MCF 10A (cell line): ENCODE data around the gene RXRG. TPM values are rescaled to one million over a fixed set of nuclear protein-coding genes. Genes with fewer than 3 reads are reported as not detected.

Experiments used
- BruUV-seq: library from RNA; stranded (reverse); fragments of 400-500 nt; replicated peaks from 2 replicates; lab custom pipeline; 2021; lab: Mats Ljungman, UMichigan
- CTCF ChIA-PET: fragments of 300-600 bp; sonication (Branson Sonifier 250); formaldehyde crosslinking; extraction: SDS; loops from one replicate; lab custom pipeline; 2021; ENCODE audit warnings: antibody characterized with exemption, inconsistent platforms; lab: Yijun Ruan, JAX
- POLR2A ChIA-PET: fragments of 300-600, 350-650 bp; sonication (Branson Sonifier 250); formaldehyde crosslinking; extraction: SDS; loops from one replicate; lab custom pipeline; 2020; ENCODE audit warnings: antibody characterized with exemption, inconsistent platforms; lab: Yijun Ruan, JAX
- DNase-seq: peaks from one replicate; pipeline ENCODE4 v3.0.0-alpha.2; 2018; ENCODE audit not compliant: unreplicated experiment
- H3K27ac Mint-ChIP-seq: one replicate; pipeline ENCODE4 v1.8.0; 2022; ENCODE audit warnings: mild to moderate bottlenecking, low read depth, mixed read lengths; ENCODE audit not compliant: unreplicated experiment
- H3K27me3 Mint-ChIP-seq: one replicate; pipeline ENCODE4 v1.8.0; 2022; ENCODE audit warnings: mixed read lengths; ENCODE audit not compliant: insufficient read depth, unreplicated experiment
- H3K36me3 Mint-ChIP-seq: one replicate; pipeline ENCODE4 v1.8.0; 2022; ENCODE audit warnings: mild to moderate bottlenecking, moderate library complexity, mixed read lengths; ENCODE audit not compliant: insufficient read depth, unreplicated experiment
- H3K4me1 Mint-ChIP-seq: one replicate; pipeline ENCODE4 v1.8.0; 2022; ENCODE audit warnings: mixed read lengths; ENCODE audit not compliant: insufficient read depth, unreplicated experiment
- H3K4me3 Mint-ChIP-seq: one replicate; pipeline ENCODE4 v1.8.0; 2022; ENCODE audit warnings: mild to moderate bottlenecking, moderate library complexity, mixed read lengths; ENCODE audit not compliant: unreplicated experiment
- H3K9me3 Mint-ChIP-seq: one replicate; pipeline ENCODE4 v1.8.0; 2022; ENCODE audit warnings: mixed read lengths; ENCODE audit not compliant: unreplicated experiment
- CTCF ChIP-seq: fragments of 200-600 bp; IDR thresholded peaks from one replicate; pipeline ENCODE4 v1.8.0; 2022; ENCODE audit warnings: antibody characterized with exemption, mild to moderate bottlenecking; ENCODE audit not compliant: unreplicated experiment
- intact Hi-C: fragments of 100-400 bp; cut with micrococcal nuclease; formaldehyde crosslinking; loops from 2 replicates; pipeline ENCODE4 v1.14.1; 2022
- total RNA-seq: library from RNA; stranded (reverse); gene quantifications from 2 replicates; pipeline ENCODE4 v1.2.3, GENCODE V29; 2022

Gene RXRG
- total RNA-seq, 1 experiment from 2014 or later, result not detected

GRCh38 chr1:165423136-165423535 lies 21.8 kb downstream of the RXRG start:
- BruUV-seq, result no TSS peak
- Mint-ChIP-seq H3K9me3 (no peaks in the 10 kb centered on the region), H3K4me3 (no peak overlapping the region), H3K27me3 (peaks cover 11% of the 10 kb centered on the region), H3K27ac (no peak overlapping the region), H3K36me3 (no peaks in the 10 kb centered on the region), H3K4me1 (no peaks in the 10 kb centered on the region)
- no peak for DNase-seq
- ChIA-PET POLR2A (no interaction called here), CTCF (interaction anchor here (0.6 to 1.0 kb wide), 2 partner anchors 15 to 1390 kb away, joined by 4 to 5 read pairs; no protein-coding TSS in a partner anchor)
- no peak for TF ChIP-seq CTCF
- intact Hi-C loops, result no loop called here

DNA sequence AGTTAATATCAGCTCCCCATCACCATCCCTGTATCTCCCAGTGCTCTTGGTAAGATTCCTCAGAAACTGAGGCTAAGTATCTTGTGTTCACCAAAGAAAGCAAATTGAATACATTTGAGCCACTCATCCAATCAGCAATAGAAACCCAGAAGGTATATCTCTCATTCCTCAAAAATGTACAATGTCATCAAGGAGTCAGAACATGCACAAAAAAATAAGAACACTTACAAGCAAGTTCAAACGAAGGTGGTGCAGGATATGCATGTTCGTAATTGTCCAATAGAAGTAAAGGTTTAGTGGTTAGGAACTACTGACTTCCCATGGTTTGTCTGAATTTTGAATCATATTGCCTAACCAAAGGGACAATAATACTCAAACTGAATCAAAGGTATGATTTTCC lies 24.3 kb downstream of the RXRG start:
- ChIA-PET CTCF (interaction anchor here (0.6 to 1.5 kb wide), 7 partner anchors 12 to 1688 kb away, joined by 3 to 4 read pairs (median 3); no protein-coding TSS in a partner anchor), POLR2A (interaction anchor here (1.1 kb wide), 1 partner anchor 155 kb away, joined by 3 read pairs; no protein-coding TSS in a partner anchor)
- Mint-ChIP-seq H3K4me1 (no peaks in the 10 kb centered on the region), H3K9me3 (no peaks in the 10 kb centered on the region), H3K27me3 (peaks cover 24% of the 10 kb centered on the region), H3K27ac (no peak overlapping the region), H3K36me3 (no peaks in the 10 kb centered on the region), H3K4me3 (no peak overlapping the region)
- BruUV-seq, result no TSS peak
- TF ChIP-seq CTCF, result no peak
- intact Hi-C loops, result no loop called here
- no peak for DNase-seq

- intact Hi-C loops, result no loop called here
- Mint-ChIP-seq H3K27ac (no peak overlapping the region), H3K36me3 (no peaks in the 10 kb centered on the region), H3K4me1 (no peaks in the 10 kb centered on the region), H3K27me3 (peaks cover 32% of the 10 kb centered on the region), H3K9me3 (no peaks in the 10 kb centered on the region), H3K4me3 (no peak overlapping the region)
- BruUV-seq, result no TSS peak
- POLR2A ChIA-PET, result no interaction called here
- TF ChIP-seq CTCF, result no peak
- CTCF ChIA-PET, result interaction anchor here (0.6 to 1.5 kb wide), 5 partner anchors 11 to 173 kb away, joined by 3 to 4 read pairs (median 3); no protein-coding TSS in a partner anchor
- no peak for DNase-seq
Measured at GRCh38 chr1:165419839-165420238, 25.1 kb downstream of the RXRG start.

DNA sequence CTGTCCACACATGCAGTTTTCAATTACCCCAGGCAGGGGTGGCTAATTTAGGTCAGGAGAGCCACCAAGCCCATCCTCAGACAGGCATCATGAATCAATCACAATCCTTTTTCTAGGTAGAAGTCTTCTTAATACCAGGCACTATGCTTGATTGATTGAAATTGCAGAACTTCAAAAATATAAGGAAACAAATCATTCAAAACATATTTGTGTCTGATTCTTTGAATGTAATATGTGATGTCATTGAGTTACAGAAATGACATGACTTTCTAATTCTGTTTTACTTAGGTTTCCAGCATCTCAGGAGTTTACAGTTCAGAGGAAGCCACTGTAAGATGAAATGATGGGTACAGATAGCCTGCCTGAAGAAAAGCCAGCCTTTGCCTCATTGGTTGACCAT lies 26.7 kb downstream of the RXRG start:
- no peaks in the 10 kb centered on the region for H3K9me3 Mint-ChIP-seq
- CTCF ChIA-PET, result interaction anchor here (0.7 kb wide), 1 partner anchor 1175 kb away, joined by 3 read pairs; no protein-coding TSS in a partner anchor
- BruUV-seq, result no TSS peak
- H3K27ac Mint-ChIP-seq, result no peak overlapping the region
- no peak for TF ChIP-seq CTCF
- no peak overlapping the region for H3K4me3 Mint-ChIP-seq
- POLR2A ChIA-PET, result interaction anchor here (0.7 kb wide), 1 partner anchor 21 kb away, joined by 3 read pairs; no protein-coding TSS in a partner anchor
- DNase-seq, result no peak
- H3K4me1 Mint-ChIP-seq, result no peaks in the 10 kb centered on the region
- intact Hi-C loops, result no loop called here
- no peaks in the 10 kb centered on the region for H3K36me3 Mint-ChIP-seq
- H3K27me3 Mint-ChIP-seq, result peaks cover 43% of the 10 kb centered on the region
